Liver (tissue), 9 donors: ENCODE results near the gene NFIA. TPM values are rescaled to one million over a fixed set of nuclear protein-coding genes. Genes with fewer than 3 reads are reported as not detected.

Experiments
- DNase-seq: peaks from one replicate; pipeline ENCODE4 v3.0.0-alpha.2; 2017; ENCODE audit warnings: low spot score
- H3K27ac ChIP-seq, 2 donors: one replicate each; pipeline ENCODE4 v1.7.0; 2013; ENCODE audit warnings: inconsistent platforms in 2 of 2, low read length in 2 of 2, control low read depth in 1 of 2, low read depth in 1 of 2, mild to moderate bottlenecking in 1 of 2
- H3K27me3 ChIP-seq, 4 donors: one replicate each; pipeline versions ENCODE4 v1.6.1 to v1.7.0; 2013; ENCODE audit warnings: low read length in 3 of 4, inconsistent platforms in 1 of 4, mild to moderate bottlenecking in 1 of 4, moderate library complexity in 1 of 4; ENCODE audit not compliant: control insufficient read depth in 4 of 4, insufficient read depth in 4 of 4
- H3K36me3 ChIP-seq, 4 donors: one replicate each; pipeline versions ENCODE4 v1.6.1 to v1.7.0; 2013; ENCODE audit warnings: low read length in 3 of 4, mild to moderate bottlenecking in 3 of 4, low read depth in 1 of 4, moderate library complexity in 1 of 4; ENCODE audit not compliant: control insufficient read depth in 4 of 4, insufficient read depth in 3 of 4
- H3K4me1 ChIP-seq, 4 donors: one replicate each; pipeline versions ENCODE4 v1.6.1 to v1.7.0; 2013; ENCODE audit warnings: low read length in 3 of 4, mild to moderate bottlenecking in 3 of 4, moderate library complexity in 1 of 4; ENCODE audit not compliant: control insufficient read depth in 4 of 4, insufficient read depth in 4 of 4
- H3K4me3 ChIP-seq, 3 donors: one replicate each; pipeline versions ENCODE4 v1.6.1 to v1.7.0; 2013; ENCODE audit warnings: low read length in 3 of 3, control low read depth in 1 of 3, low read depth in 1 of 3, mild to moderate bottlenecking in 1 of 3
- H3K9ac ChIP-seq, 2 donors: one replicate each; pipeline ENCODE4 v1.7.0; 2013; ENCODE audit warnings: low read length in 2 of 2, mild to moderate bottlenecking in 2 of 2, moderate library complexity in 2 of 2, control low read depth in 1 of 2, low read depth in 1 of 2
- H3K9me3 ChIP-seq, 4 donors: one replicate each; pipeline versions ENCODE4 v1.6.1 to v1.7.0; 2013; ENCODE audit warnings: low read length in 3 of 4; ENCODE audit not compliant: control insufficient read depth in 4 of 4
- ATF3 ChIP-seq: IDR thresholded peaks from 2 replicates; pipeline ENCODE4 v1.6.1; 2016; ENCODE audit warnings: antibody characterized with exemption
- CTCF ChIP-seq: fragments of 150-350 bp; IDR thresholded peaks from 2 replicates; pipeline ENCODE4 v1.5.1; 2017; ENCODE audit warnings: improper control_type of control experiment, low read depth, low read length; ENCODE audit not compliant: missing input control
- EGR1 ChIP-seq, 2 donors: IDR thresholded peaks; 2 replicates each; pipeline ENCODE4 v1.6.1; 2016 to 2018; ENCODE audit warnings: antibody characterized with exemption in 2 of 2, low read depth in 2 of 2
- FOXA1 ChIP-seq: IDR thresholded peaks from 2 replicates; pipeline ENCODE4 v1.6.1; 2016; ENCODE audit warnings: antibody characterized with exemption
- FOXA2 ChIP-seq: IDR thresholded peaks from 2 replicates; pipeline ENCODE4 v1.6.1; 2016; ENCODE audit warnings: antibody characterized with exemption
- GABPA ChIP-seq, 2 donors: IDR thresholded peaks in 1 of 2; conservative IDR thresholded peaks in 1 of 2; 2 replicates each; pipeline ENCODE4 v1.6.1; 2016; ENCODE audit warnings: antibody characterized with exemption in 2 of 2, mild to moderate bottlenecking in 1 of 2, moderate library complexity in 1 of 2
- HNF4A ChIP-seq, 2 donors: conservative IDR thresholded peaks; 2 replicates each; pipeline ENCODE4 v1.6.1; 2016; ENCODE audit warnings: antibody characterized with exemption in 2 of 2, mild to moderate bottlenecking in 2 of 2
- HNF4G ChIP-seq: IDR thresholded peaks from 2 replicates; pipeline ENCODE4 v1.6.1; 2016; ENCODE audit warnings: antibody characterized with exemption
- JUND ChIP-seq, 2 donors: IDR thresholded peaks; 2 replicates each; pipeline ENCODE4 v1.6.1; 2016; ENCODE audit warnings: antibody characterized with exemption in 2 of 2
- MAX ChIP-seq: IDR thresholded peaks from 2 replicates; pipeline ENCODE4 v1.6.1; 2016; ENCODE audit warnings: antibody characterized with exemption
- NR2F2 ChIP-seq: IDR thresholded peaks from 2 replicates; pipeline ENCODE4 v1.6.1; 2016; ENCODE audit warnings: antibody characterized with exemption
- RAD21 ChIP-seq, 2 donors: IDR thresholded peaks; 2 replicates each; pipeline ENCODE4 v1.6.1; 2016; ENCODE audit warnings: antibody characterized with exemption in 2 of 2, mild to moderate bottlenecking in 2 of 2
- REST ChIP-seq: IDR thresholded peaks from 2 replicates; pipeline ENCODE4 v1.6.1; 2016; ENCODE audit warnings: antibody characterized with exemption, mild to moderate bottlenecking
- RXRA ChIP-seq, 2 donors: IDR thresholded peaks; 2 replicates each; pipeline ENCODE4 v1.6.1; 2017 to 2018; ENCODE audit warnings: antibody characterized with exemption in 2 of 2, mild to moderate bottlenecking in 1 of 2
- TAF1 ChIP-seq: conservative IDR thresholded peaks from 2 replicates; pipeline ENCODE4 v1.6.1; 2016; ENCODE audit warnings: antibody characterized with exemption, mild to moderate bottlenecking
- YY1 ChIP-seq: IDR thresholded peaks from 2 replicates; pipeline ENCODE4 v1.6.1; 2016; ENCODE audit warnings: antibody characterized with exemption, mild to moderate bottlenecking
- ZBTB33 ChIP-seq: IDR thresholded peaks from 2 replicates; pipeline ENCODE4 v1.6.1; 2016; ENCODE audit warnings: antibody characterized with exemption
- WGBS: extraction: QIAGEN DNeasy Blood & Tissue Kit; methylation state at CpG from one replicate; pipeline ENCODE4 v1.1.7; 2013; 5-methylcytosine and 5-hydroxymethylcytosine counted together
- polyA plus RNA-seq, 2 donors: library from polyadenylated mRNA; stranded (reverse) in 1 of 2; unstranded in 1 of 2; fragments of 200-250 nt in 1 of 2; fragments of >200 nt in 1 of 2; fragmentation: Nextera tagmentation in 1 of 2; extraction: Ambion mirVana in 1 of 2; gene quantifications; one replicate each; pipeline versions ENCODE4 v1.2.1 to v1.2.3, GENCODE V29; 2013 to 2015
- total RNA-seq, 2 donors: library from RNA; depleted of rRNA; stranded (reverse); fragments of >200 nt; gene quantifications; one replicate each; pipeline ENCODE4 v1.2.3, GENCODE V29; 2014
- donor health status: healthy.
- donor health status: healthy.
- donor health status: healthy.
- donor health status: healthy.
- donor health status: healthy.

The NFIA gene
- total and polyA plus RNA-seq, 4 donors = 6.8 to 53.7 (median 22.2) TPM

- no peak for TF ChIP-seq HNF4G
- TF ChIP-seq ATF3 = no peak
- TF ChIP-seq HNF4A (conservative IDR thresholded peaks at IDR 0.05) = no peak
- TF ChIP-seq TAF1 = no peak
- no peak for TF ChIP-seq FOXA2
- TF ChIP-seq CTCF = no peak
- TF ChIP-seq EGR1 (IDR thresholded peaks at IDR 0.05; ENCODE audit: low read depth in 2 of 2) = no peak
- TF ChIP-seq REST = no peak
- TF ChIP-seq GABPA (IDR thresholded peaks at IDR 0.05 in 1 of 2, conservative IDR thresholded peaks at IDR 0.05 in 1 of 2) = no peak
- TF ChIP-seq NR2F2 = no peak
- no peak for TF ChIP-seq RXRA (IDR thresholded peaks at IDR 0.05)
- no peak for TF ChIP-seq ZBTB33
- no peak for TF ChIP-seq YY1
- TF ChIP-seq JUND (IDR thresholded peaks at IDR 0.05) = no peak
- TF ChIP-seq MAX = no peak
- Histone ChIP-seq H3K9ac (no peak overlapping the region), H3K9me3 (no peaks in the 10 kb centered on the region), H3K27me3 (no peaks in the 10 kb centered on the region), H3K4me1 (no peaks in the 10 kb centered on the region), H3K36me3 (peaks cover 0 to 33% (median 5%) of the 10 kb centered on the region in 4 donors), H3K27ac (no peak overlapping the region), H3K4me3 (no peak overlapping the region)
- no peak for DNase-seq
- WGBS = 97% methylated on average over 2 of the region's 2 CpGs
These were observed 288.5 kb downstream of the NFIA start for GRCh38 chr1:61370913-61371279.

GRCh38 chr1:61372944-61373343 is 290.6 kb downstream of the NFIA start:
- 94% methylated on average over 5 of the region's 5 CpGs for WGBS
- no peak overlapping the region for H3K9ac ChIP-seq

More at GRCh38 chr1:61372944-61373343, 290.6 kb downstream of the NFIA start:
- H3K9me3 ChIP-seq = no peaks in the 10 kb centered on the region
- H3K4me3 ChIP-seq = no peak overlapping the region
- no peaks in the 10 kb centered on the region for H3K4me1 ChIP-seq
- DNase-seq = no peak
- TF ChIP-seq FOXA1 (no peak), RAD21 (IDR thresholded peaks at IDR 0.05) (no peak), YY1 (no peak), MAX (no peak), CTCF (no peak), TAF1 (no peak), RXRA (IDR thresholded peaks at IDR 0.05) (no peak), JUND (IDR thresholded peaks at IDR 0.05) (no peak), HNF4A (conservative IDR thresholded peaks at IDR 0.05) (no peak), REST (no peak)
- H3K27me3 ChIP-seq = no peaks in the 10 kb centered on the region
- H3K36me3 ChIP-seq = peaks cover 0 to 33% (median 3%) of the 10 kb centered on the region in 4 donors
- H3K27ac ChIP-seq = no peak overlapping the region
